HL-60/S4 treated with retinoic acid at 250 ng/mL for 4 days and 3 days (cell line): ENCODE data around the gene NGEF.

Experiments used
- in situ Hi-C: fragments of 300-500 bp; cut with MboI; formaldehyde crosslinking; loops from 2 replicates; pipeline ENCODE4 v1.7.0; 2022; ENCODE audit warnings: low sequenced_read_pairs

The NGEF gene

DNA sequence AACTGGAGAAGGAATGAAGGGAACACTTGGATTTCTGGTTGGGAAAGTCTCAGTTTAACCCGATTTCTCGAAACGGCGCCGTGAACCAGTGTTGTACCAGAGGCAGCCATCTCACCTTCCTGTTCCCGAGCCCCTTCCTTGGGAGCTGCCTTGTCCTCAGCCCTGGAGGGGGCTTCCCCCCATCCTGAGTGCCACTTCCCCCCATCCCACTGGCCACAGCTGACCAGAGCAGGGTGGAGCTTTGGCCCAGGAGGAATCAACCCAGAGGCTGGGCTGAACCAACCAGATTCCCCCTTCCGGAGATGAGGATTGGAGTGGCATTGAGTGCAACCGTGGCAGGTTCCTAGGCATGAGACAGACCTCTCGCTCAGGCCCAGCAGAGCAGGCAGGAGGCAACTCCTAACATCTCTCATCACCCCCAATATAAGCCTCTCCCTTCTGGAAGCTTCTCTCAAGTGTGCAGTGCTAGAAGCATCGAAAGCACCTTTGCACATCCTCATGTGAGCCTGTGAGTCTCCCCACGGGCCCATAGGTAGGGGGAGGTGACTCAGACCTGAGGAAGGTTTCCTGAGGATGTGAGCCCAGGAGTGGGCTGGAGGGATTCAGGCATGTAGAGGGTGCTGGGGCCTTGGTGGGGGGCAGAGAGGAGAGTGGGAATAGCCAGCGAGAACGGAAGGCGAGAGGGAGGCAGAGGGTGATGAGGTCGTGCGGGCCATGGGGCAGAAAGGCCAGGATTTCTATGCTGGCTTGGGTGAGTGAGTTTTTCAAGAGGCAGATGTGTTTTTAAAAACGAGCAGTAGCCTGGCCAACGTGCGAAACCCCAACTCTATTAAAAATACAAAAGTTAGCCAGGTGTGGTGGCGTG is 11.9 kb downstream of the NGEF start:
- in situ Hi-C loops = no loop called here

DNA sequence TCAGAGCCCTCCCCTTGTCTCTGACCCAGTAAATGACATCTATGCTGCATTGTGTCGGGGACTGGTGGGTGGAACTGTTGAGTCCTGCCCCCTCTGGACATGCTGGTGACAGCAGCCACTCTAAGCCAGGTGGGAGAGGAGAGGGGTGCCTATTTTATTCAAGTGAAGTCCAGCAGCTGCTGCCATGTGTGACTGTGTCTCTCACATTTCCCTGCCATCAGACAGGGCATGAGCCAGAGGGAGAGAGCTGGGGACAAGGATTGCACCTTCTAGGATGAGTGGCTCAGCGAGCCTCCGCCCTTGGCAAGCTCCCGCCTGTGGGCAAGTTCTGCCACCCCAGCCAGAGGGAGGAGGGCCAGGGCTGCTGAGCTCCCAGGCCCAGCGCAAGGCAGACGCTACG is 13.7 kb downstream of the NGEF start:
- in situ Hi-C loops = no loop called here

- in situ Hi-C loops = no loop called here
Observed at GRCh38 chr2:232998666-232998985, 14.4 kb downstream of the NGEF start.

GRCh38 chr2:232997749-232998665 is 15.0 kb downstream of the NGEF start:
- in situ Hi-C loops = no loop called here

DNA sequence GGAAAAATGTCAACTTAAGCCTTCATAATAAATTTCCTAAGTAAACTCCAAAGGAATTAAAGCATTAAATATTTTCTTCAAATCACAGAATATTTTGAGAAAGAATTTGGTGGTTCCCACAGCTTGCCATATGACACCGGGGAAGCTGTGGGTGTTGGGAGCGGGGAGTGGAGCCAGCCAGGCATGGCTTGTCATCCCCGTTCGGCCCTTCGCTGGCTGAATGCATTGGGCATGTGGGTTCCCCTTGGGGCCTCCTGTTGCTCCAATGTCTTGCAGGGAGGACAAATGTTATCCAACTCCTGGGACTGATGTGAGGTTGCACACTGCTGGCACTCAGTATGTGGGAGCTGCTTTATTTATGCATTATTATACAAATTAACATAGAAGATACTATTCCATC is 18.6 kb downstream of the NGEF start:
- in situ Hi-C loops = no loop called here

DNA sequence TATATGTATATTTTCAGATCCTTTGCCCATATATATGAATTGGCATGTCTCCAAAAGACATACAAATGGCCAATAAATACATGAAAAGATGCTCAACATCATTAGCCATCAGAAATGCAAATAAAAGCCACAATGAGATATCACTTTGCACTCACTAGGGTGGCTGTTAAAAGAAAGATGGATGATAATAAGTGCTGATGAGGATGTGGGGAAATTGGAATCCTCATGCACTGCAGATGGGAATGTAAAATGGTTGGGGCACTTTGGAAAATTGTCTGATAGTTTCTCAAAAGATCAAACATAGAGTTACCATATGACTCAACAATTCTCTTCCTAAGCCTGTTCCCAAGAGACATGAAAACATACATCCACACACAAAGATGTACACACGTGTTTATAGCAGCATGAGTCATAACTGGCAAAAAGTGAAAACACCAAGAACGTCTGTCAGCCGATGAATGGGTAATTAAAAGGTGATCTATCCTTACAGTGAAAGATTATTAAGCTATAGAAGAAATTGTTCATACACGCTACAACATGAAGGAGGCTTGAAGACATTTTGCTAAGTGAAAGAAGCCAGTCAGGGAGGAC is 19.7 kb downstream of the NGEF start:
- in situ Hi-C loops = no loop called here

DNA sequence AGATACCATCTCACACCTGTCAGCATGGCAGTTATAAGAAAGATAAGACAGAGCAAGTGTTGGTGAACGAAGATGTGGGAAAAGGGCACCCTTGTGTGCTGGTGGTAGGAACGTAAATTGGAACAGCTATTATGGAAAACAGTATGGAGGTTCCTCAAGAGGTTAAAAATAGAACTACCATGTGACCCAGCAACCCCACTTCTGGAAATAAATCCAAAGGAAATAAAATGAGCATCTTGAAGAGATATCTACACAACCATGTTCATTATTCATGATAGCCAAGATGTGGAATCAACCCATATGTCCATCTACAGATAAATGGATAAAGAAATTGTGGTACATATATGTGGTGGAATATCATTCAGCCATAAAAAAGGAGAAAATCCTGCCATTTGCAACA is 26.9 kb downstream of the NGEF start:
- in situ Hi-C loops = no loop called here

GRCh38 chr2:232984451-232985207 is 28.4 kb downstream of the NGEF start:
- in situ Hi-C loops = no loop called here

GRCh38 chr2:232983669-232984140 is 29.4 kb downstream of the NGEF start:
- in situ Hi-C loops = no loop called here

DNA sequence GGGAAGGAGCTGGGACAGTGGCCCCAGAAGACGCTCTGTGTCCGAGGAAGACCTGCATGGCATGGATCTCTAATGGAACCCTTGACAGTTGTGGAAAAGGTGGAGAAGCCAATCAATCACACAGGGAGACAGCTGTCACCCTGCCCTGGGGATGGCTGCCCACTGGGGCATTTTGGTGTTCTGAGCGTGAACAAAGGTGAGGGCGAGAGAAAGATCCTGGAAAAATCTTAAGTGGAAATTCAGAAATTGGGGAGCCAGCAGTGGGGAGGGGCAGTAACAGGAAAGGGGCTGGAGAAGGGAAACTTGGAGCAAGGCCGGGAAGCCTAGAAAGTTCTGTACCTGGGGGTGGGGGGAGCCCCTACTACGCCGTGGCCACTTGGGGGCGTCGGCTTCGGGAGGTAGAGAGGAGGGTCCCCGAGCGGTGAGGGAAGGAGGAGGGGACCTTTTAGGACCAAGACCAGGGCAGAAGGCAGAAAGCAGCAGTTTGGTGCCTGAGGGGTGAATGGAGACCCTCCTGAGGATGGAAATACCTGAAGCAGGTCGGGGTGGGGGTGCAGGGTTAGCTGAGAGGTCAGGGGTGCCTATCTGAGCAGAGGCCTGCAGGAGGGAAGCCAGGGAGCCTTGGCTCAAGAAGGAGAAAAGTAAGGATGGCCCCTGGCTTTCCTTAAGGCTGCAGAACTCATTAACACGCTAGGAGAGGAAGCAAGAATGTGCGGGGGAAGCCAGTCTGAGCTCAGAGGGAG is 30.0 kb downstream of the NGEF start:
- in situ Hi-C loops = no loop called here

DNA sequence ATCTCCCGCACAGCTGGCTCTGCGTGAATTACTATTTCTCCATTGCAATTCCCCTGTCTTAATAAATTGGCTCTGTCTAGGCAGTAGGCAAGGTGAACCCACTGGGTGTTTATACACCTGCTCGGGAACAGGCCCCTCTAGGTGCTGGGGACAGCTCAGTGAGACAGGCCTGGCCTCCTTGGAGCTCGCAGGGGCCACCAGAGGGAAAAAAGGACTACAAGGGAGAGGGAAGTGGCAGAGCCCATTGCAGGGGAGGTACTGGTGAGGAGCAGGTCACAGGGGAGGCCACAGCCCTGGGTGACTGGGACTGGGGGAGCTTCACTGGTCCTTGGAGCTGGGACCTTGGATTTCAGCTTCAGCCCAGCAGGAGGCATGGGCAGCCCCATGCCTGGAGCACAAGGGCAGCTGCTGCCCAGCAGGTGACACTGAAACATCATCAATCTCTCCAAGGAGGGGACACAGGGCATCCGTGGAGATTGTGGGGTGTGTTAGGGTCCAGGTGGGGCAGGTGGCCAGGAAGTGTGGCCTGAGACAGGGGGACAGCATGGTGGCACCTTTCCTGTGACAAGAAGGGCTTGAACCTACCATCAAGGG is 31.2 kb downstream of the NGEF start:
- in situ Hi-C loops = no loop called here

- in situ Hi-C loops = no loop called here
Observed at GRCh38 chr2:232981356-232981755, 31.7 kb downstream of the NGEF start.

GRCh38 chr2:232980683-232981082 is 32.4 kb downstream of the NGEF start:
- in situ Hi-C loops = no loop called here

DNA sequence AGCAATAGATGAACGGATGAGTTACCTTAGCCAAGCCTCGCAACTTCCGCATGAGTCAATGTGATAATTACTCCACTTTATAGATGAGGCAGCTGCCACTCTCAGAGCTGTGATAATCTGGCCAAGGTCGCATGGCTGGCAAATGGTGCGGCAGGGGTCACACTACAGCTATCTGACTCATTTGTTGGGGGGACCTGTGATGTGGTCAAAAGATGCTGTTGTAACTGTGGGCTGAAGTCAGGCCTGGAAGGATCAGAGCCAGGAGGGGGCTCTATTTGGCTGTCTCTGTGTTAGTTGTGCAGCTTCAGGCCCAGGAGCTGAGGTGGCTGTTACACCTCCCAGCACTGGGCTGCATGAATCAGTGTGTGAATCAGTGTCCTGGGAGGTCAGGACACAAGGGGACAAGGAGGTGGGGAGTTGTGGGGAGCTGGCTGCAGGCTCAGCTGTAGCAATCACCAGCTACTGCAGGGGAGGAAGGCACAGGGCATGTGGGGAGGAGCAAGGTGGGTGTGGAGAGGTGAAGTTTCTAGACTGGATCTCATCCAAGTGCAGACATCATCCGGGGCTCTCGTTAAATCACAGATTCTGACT is 33.1 kb downstream of the NGEF start:
- in situ Hi-C loops = no loop called here

- in situ Hi-C loops = no loop called here
Observed at GRCh38 chr2:232977438-232977971, 35.6 kb downstream of the NGEF start.

GRCh38 chr2:232976666-232977437 is 36.2 kb downstream of the NGEF start:
- in situ Hi-C loops = no loop called here

GRCh38 chr2:232976176-232976575 is 36.9 kb downstream of the NGEF start:
- in situ Hi-C loops = no loop called here

DNA sequence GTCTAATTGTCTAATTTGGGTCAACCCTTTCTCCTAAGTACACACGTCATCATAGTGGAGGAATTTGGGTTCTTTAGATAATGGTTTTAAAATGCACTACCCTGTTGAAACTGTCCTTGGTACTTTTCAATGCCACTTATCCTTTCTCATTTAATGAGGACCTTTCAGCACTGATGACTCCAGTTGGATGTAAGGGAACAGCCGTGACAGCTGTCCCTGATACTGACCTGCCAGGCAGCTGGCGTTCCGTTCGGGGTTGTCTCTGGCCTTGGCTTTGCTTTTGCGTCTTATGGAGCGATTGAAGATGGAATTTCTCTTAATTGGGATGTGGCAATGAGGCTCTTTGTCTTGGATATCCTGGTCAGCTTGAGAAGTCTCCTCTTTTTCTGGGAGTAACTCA is 38.7 kb downstream of the NGEF start:
- in situ Hi-C loops = no loop called here
